ENCODE measurements around the gene UGP2. TPM values are rescaled to one million over a fixed set of nuclear protein-coding genes. Genes with fewer than 3 reads are reported as not detected.

The UGP2 gene
- total and polyA plus RNA-seq, 2 donors (not counting 3 experiments of a cell fraction or from before 2014, with no cell fraction given): 14.2 to 57.7 TPM

GRCh38 chr2:63843791-63844190 is 2.1 kb downstream of the UGP2 start:
- Histone ChIP-seq H3K36me3 (ENCODE audit: control insufficient read depth in 2 of 2, extremely low read depth in 1 of 2, insufficient read depth in 2 of 2, low read length in 2 of 2) (no peaks in the 10 kb centered on the region), H3K9me1 (replicated peaks; ENCODE audit: control insufficient read depth, extremely low read depth, insufficient read depth, low read length) (no peaks in the 10 kb centered on the region), H3K27ac (ENCODE audit: insufficient read depth, low read depth, low read length) (no peak overlapping the region), H3K79me2 (ENCODE audit: control insufficient read depth, insufficient read depth, low read length) (peaks cover 60% of the 10 kb centered on the region), H3K4me1 (ENCODE audit: control insufficient read depth, extremely low read depth, insufficient read depth, low read length) (peaks cover 16% of the 10 kb centered on the region), H2AFZ (ENCODE audit: low read depth, low read length) (no peak overlapping the region), H3K27me3 (ENCODE audit: control insufficient read depth in 2 of 2, insufficient read depth in 2 of 2, low read length in 2 of 2) (no peaks in the 10 kb centered on the region), H3K4me3 (replicated peaks in 1 of 3; ENCODE audit: insufficient read depth in 1 of 3, low read depth in 1 of 3, low read length in 3 of 3) (no peak overlapping the region), H3K4me2 (ENCODE audit: insufficient read depth, low read length) (peak overlapping the region; percentile 96), H3K9ac (replicated peaks; ENCODE audit: extremely low read depth, insufficient read depth, low read length) (no peak overlapping the region), H4K20me1 (replicated peaks; ENCODE audit: control insufficient read depth, extremely low read depth, insufficient read depth, low read length) (peaks cover 3% of the 10 kb centered on the region), H3K9me3 (replicated peaks; ENCODE audit: control insufficient read depth, insufficient read depth, low read length) (no peaks in the 10 kb centered on the region)
- BruUV-seq (replicated peaks): no TSS peak
- TF ChIP-seq JUN (IDR thresholded peaks at IDR 0.05; ENCODE audit: borderline replicate concordance, insufficient read depth, insufficient read length, low read depth) (no peak), FOS (IDR thresholded peaks at IDR 0.05; ENCODE audit: borderline replicate concordance, insufficient read depth, low read length) (no peak), EZH2 (IDR thresholded peaks at IDR 0.05; ENCODE audit: borderline replicate concordance, low read depth, low read length, severe bottlenecking) (no peak), GATA2 (IDR thresholded peaks at IDR 0.05; ENCODE audit: insufficient read depth, insufficient read length, low read depth, low read length) (no peak), MYC (IDR thresholded peaks at IDR 0.05; ENCODE audit: low read depth, low read length) (no peak), MAX (IDR thresholded peaks at IDR 0.05; ENCODE audit: insufficient read depth, insufficient read length) (no peak), CTCF (IDR thresholded peaks at IDR 0.05; ENCODE audit: extremely low read depth in 1 of 2, insufficient read depth in 1 of 2, low read depth in 1 of 2, low read length in 2 of 2) (no peak), POLR2AphosphoS5 (IDR thresholded peaks at IDR 0.05; ENCODE audit: insufficient read depth, low read depth, low read length) (no peak), POLR2A (IDR thresholded peaks at IDR 0.05; ENCODE audit: low read depth, low read length) (no peak)
- ChIA-PET POLR2A (no interaction called here), CTCF (interaction anchor here (0.7 to 3.5 kb wide), 5 partner anchors 10 to 419 kb away, joined by 3 to 23 read pairs (median 4); no protein-coding TSS in a partner anchor)
- DNase-seq (ENCODE audit: low read depth, low spot score) (no peak), FAIRE-seq (no peak)
- intact Hi-C loops (cut with micrococcal nuclease) (no loop called here), dilution Hi-C loops (cut with MboI; ENCODE audit: extremely low pct_ligation_motif_present, low sequenced_read_pairs) (no loop called here)
